HepG2 (cell line): Measurements from ENCODE around the gene ZFAND3. TPM values are rescaled to one million over a fixed set of nuclear protein-coding genes. Genes with fewer than 3 reads are reported as not detected.

Source experiments
- ATAC-seq: fragments of 200-7000 bp; cut with Tn5 transposase; 3 replicates; pipeline ENCODE4 v1.9.1; 2020; ENCODE audit warnings: mild to moderate bottlenecking, moderate library complexity
- BruUV-seq: library from RNA; stranded (reverse); fragments of 400-500 nt; replicated peaks from 2 replicates; lab custom pipeline; 2021; lab: Mats Ljungman, UMichigan
- CTCF ChIA-PET: fragments of 300-600 bp; formaldehyde crosslinking; extraction: SDS; loops from one replicate; lab custom pipeline; 2021; ENCODE audit warnings: low total read pairs, inconsistent platforms, low intra/inter-chr PET ratio; lab: Yijun Ruan, JAX
- POLR2A ChIA-PET: fragments of 350-600 bp; sonication (Branson Sonifier 250); formaldehyde crosslinking; loops from one replicate; lab custom pipeline; 2020; ENCODE audit warnings: antibody characterized with exemption, inconsistent platforms; lab: Yijun Ruan, JAX
- DNase-seq: peaks from one replicate; pipeline ENCODE4 v3.0.0-alpha.2; 2015; ENCODE audit warnings: low spot score
- FAIRE-seq: peaks from 3 replicates; lab custom pipeline; 2011; peaks lifted over from hg19 to GRCh38; lab: Jason Lieb, UNC
- H2AFZ ChIP-seq: one replicate; pipeline ENCODE4 v1.6.1; 2011; ENCODE audit warnings: low read length, inconsistent platforms
- H3K27ac ChIP-seq: fragments of 300-600 bp; 3 replicates; pipeline ENCODE4 v1.8.0; 2011; ENCODE audit warnings: mixed run types, mild to moderate bottlenecking, mixed read lengths, low read length, inconsistent platforms; ENCODE audit not compliant: insufficient read depth; ENCODE audit errors: extremely low read length
- H3K27me3 ChIP-seq, 2 experiments: fragments of 200-600 bp in 1 of 2; 2 replicates in 1 of 2; 3 replicates in 1 of 2; pipeline versions ENCODE4 v1.6.0 to v1.8.0; 2011; ENCODE audit warnings: low read length in 2 of 2, mild to moderate bottlenecking in 2 of 2, moderate library complexity in 2 of 2, inconsistent platforms in 1 of 2; ENCODE audit not compliant: insufficient read depth in 2 of 2, control insufficient read depth in 1 of 2
- H3K36me3 ChIP-seq, 2 experiments: fragments of 200-600 bp in 1 of 2; replicated peaks in 1 of 2; 2 replicates in 1 of 2; 3 replicates in 1 of 2; pipeline versions ENCODE4 v1.5.1 to v1.8.0; 2011; ENCODE audit warnings: low read length in 2 of 2, inconsistent platforms in 1 of 2; ENCODE audit not compliant: insufficient read depth in 2 of 2, control insufficient read depth in 1 of 2
- H3K4me1 ChIP-seq: 2 replicates; pipeline ENCODE4 v1.5.1; 2012; ENCODE audit warnings: low read length, inconsistent platforms; ENCODE audit not compliant: insufficient read depth
- H3K4me2 ChIP-seq: 2 replicates; pipeline ENCODE4 v1.6.0; 2011; ENCODE audit warnings: low read depth, low read length, inconsistent platforms
- H3K4me3 ChIP-seq, 3 experiments: fragments of 200-600 bp in 1 of 3; sonication (generic), shearing (Covaris generic) in 1 of 3; replicated peaks in 1 of 3; 2 replicates each; pipeline ENCODE4 v1.5.1; 2011 to 2016; ENCODE audit warnings: low read length in 3 of 3, inconsistent platforms in 2 of 3, low read depth in 2 of 3, mild to moderate bottlenecking in 2 of 3, control low read depth in 1 of 3, mixed read lengths in 1 of 3; ENCODE audit not compliant: insufficient read depth in 1 of 3
- H3K79me2 ChIP-seq: one replicate; pipeline ENCODE4 v1.6.1; 2011; ENCODE audit warnings: low read length, inconsistent platforms; ENCODE audit not compliant: insufficient read depth
- H3K9ac ChIP-seq: 2 replicates; pipeline ENCODE4 v1.6.0; 2011; ENCODE audit warnings: mild to moderate bottlenecking, low read depth, low read length, inconsistent platforms; ENCODE audit not compliant: insufficient read depth
- H3K9me3 ChIP-seq: 2 replicates; pipeline ENCODE4 v1.5.1; 2012; ENCODE audit warnings: mild to moderate bottlenecking, low read length
- H4K20me1 ChIP-seq: 2 replicates; pipeline ENCODE4 v1.6.0; 2011; ENCODE audit warnings: inconsistent platforms, mild to moderate bottlenecking, low read length, moderate library complexity; ENCODE audit not compliant: insufficient read depth
- CBX1 ChIP-seq: IDR thresholded peaks from one replicate; pipeline ENCODE4 v1.6.1; 2016; ENCODE audit warnings: antibody characterized with exemption, low read depth
- FOXK2 ChIP-seq: fragments of 450-650 bp; IDR thresholded peaks from 2 replicates; pipeline ENCODE4 v1.6.1; 2016
- KDM2A ChIP-seq: sonication (generic); formaldehyde crosslinking; IDR thresholded peaks from 2 replicates; pipeline ENCODE4 v1.4.0; 2020; ENCODE audit warnings: low read depth, missing genetic modification reagents, borderline replicate concordance
- NFE2L2 ChIP-seq: fragments of 150-350 bp; IDR thresholded peaks from 2 replicates; pipeline ENCODE4 v1.6.1; 2014; ENCODE audit warnings: low read length
- PAWR ChIP-seq: sonication (generic); formaldehyde crosslinking; IDR thresholded peaks from 2 replicates; pipeline ENCODE4 v1.4.0; 2020; ENCODE audit warnings: missing genetic modification reagents, mild to moderate bottlenecking, borderline replicate concordance
- POGZ ChIP-seq: sonication (generic); formaldehyde crosslinking; IDR thresholded peaks from 2 replicates; pipeline ENCODE4 v1.4.0; 2020; ENCODE audit warnings: mild to moderate bottlenecking, missing genetic modification reagents
- POLR2AphosphoS5 ChIP-seq: IDR thresholded peaks from 2 replicates; pipeline ENCODE4 v1.6.1; 2012; ENCODE audit warnings: low read depth, low read length
- PRMT3 ChIP-seq: sonication (generic); formaldehyde crosslinking; IDR thresholded peaks from 2 replicates; pipeline ENCODE4 v1.8.1; 2022; ENCODE audit warnings: low read depth, mild to moderate bottlenecking, moderate library complexity, missing genetic modification reagents, borderline replicate concordance
- SMAD1 ChIP-seq: sonication (generic); formaldehyde crosslinking; IDR thresholded peaks from 2 replicates; pipeline ENCODE4 v1.4.0; 2020; ENCODE audit warnings: missing genetic modification reagents, low read depth, mild to moderate bottlenecking, borderline replicate concordance
- SSRP1 ChIP-seq: IDR thresholded peaks from 2 replicates; pipeline ENCODE4 v1.6.1; 2016; ENCODE audit warnings: control low read depth
- TEAD2 ChIP-seq: sonication (generic); formaldehyde crosslinking; IDR thresholded peaks from 2 replicates; pipeline ENCODE4 v1.9.0; 2021; ENCODE audit warnings: missing genetic modification reagents
- ZNF292 ChIP-seq: sonication (generic); formaldehyde crosslinking; IDR thresholded peaks from 2 replicates; pipeline ENCODE4 v1.8.1; 2022; ENCODE audit warnings: mild to moderate bottlenecking, low read depth, missing genetic modification reagents, borderline replicate concordance
- ZNF788 ChIP-seq: sonication (generic); formaldehyde crosslinking; IDR thresholded peaks from 2 replicates; pipeline ENCODE4 v1.5.0; 2020; ENCODE audit warnings: mild to moderate bottlenecking, missing genetic modification reagents, borderline replicate concordance
- WGBS: methylation state at CpG from one replicate; pipeline ENCODE4 v1.1.6; 2017; ENCODE audit warnings: low lambda C conversion rate; 5-methylcytosine and 5-hydroxymethylcytosine counted together
- in situ Hi-C: cut with HindIII; loops from 2 replicates; pipeline ENCODE4 v1.10.0; 2017; ENCODE audit warnings: low pct_unique_long_range_greater_than_20kb; ENCODE audit not compliant: extremely low pct_ligation_motif_present
- intact Hi-C: fragments of 100-400 bp; cut with micrococcal nuclease; formaldehyde crosslinking; loops from one replicate; pipeline ENCODE4 v1.10.0; 2022; ENCODE audit not compliant: unreplicated experiment
- polyA plus RNA-seq, 8 experiments: library from polyadenylated mRNA; depleted of rRNA in 3 of 8; stranded (reverse) in 7 of 8; unstranded in 1 of 8; fragments of >200 nt; fragmentation: Illumina TruSeq in 4 of 8; extraction: Trizol in 4 of 8; gene quantifications; 2 replicates each; pipeline versions ENCODE4 v1.2.1 to v1.2.3, GENCODE V29; 2011 to 2016; ENCODE audit warnings: low read depth in 4 of 8, missing spikeins in 1 of 8, mixed read lengths in 1 of 8; ENCODE audit not compliant: insufficient read depth in 1 of 8
- total RNA-seq, 5 experiments: library from RNA; depleted of rRNA; stranded (reverse); fragments of >200 nt; fragmentation: Illumina TruSeq; extraction: Trizol; gene quantifications; 2 replicates each; pipeline ENCODE4 v1.2.3, GENCODE V29; 2016; ENCODE audit warnings: low read depth in 1 of 5
- TF ChIP-seq, protein P1 (sequence below): sonication (generic); formaldehyde crosslinking; IDR thresholded peaks from 2 replicates; pipeline ENCODE4 v1.4.0; 2020; ENCODE audit warnings: mild to moderate bottlenecking, missing genetic modification reagents
- TF ChIP-seq, protein P2 (sequence below): sonication (generic); formaldehyde crosslinking; IDR thresholded peaks from 2 replicates; pipeline ENCODE4 v1.5.0; 2020; ENCODE audit warnings: mild to moderate bottlenecking, missing genetic modification reagents

ZFAND3 gene
- total and polyA plus RNA-seq, 2 of the 13 experiments (the other 11 are each of a cell fraction or from before 2014, with no cell fraction given), result 16.4 to 17.1 TPM

DNA sequence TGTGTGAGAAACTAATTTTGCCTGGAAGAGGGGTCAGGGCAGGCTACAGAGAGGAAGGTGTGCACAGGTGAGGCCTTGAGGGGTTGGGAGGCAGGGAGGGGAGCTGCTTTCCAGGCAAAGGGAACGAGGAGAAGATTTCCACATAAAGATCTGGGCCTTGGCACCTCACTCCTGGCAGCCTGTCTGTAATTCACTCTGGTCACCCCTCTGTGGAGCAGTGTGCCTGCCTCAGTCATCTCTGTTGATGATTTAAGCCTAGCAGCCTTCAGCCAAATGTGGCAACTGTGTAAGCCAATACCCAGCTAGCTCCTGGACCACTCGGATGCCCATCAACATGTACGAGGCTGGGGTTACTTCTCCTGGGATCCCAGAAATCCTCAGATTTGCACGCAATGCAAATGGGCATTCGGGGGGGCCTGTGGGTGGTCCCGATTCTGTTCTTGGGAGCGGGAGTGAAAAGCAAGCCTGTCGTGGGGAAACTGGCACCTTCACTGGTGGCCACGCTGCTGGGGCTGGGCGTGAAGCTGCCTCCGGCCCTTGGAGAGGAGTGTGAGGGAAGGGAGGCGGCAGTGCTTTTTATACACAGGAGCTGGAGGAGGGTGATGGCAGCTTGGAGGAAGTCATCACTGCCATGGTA lies 360.4 kb downstream of the ZFAND3 start:
- ATAC-seq, result no peak

More for the DNA sequence above, 360.4 kb downstream of the ZFAND3 start:
- Histone ChIP-seq H3K79me2 (no peaks in the 10 kb centered on the region), H3K27ac (no peak overlapping the region), H3K4me3 (no peak overlapping the region), H3K36me3 (no peaks in the 10 kb centered on the region), H3K4me2 (no peak overlapping the region), H2AFZ (no peak overlapping the region), H3K27me3 (no peaks in the 10 kb centered on the region), H3K9ac (no peak overlapping the region), H4K20me1 (no peaks in the 10 kb centered on the region), H3K4me1 (peaks cover 33% of the 10 kb centered on the region), H3K9me3 (no peaks in the 10 kb centered on the region)
- intact Hi-C loops, result loop anchor here (10.0 kb wide), 1 partner anchor 315 kb away; no protein-coding TSS in a partner anchor
- FAIRE-seq (no peak), DNase-seq (no peak)
- WGBS, result 81% methylated on average over 12 of the region's 12 CpGs
- in situ Hi-C loops, result no loop called here
- CTCF ChIA-PET, result no interaction called here
- POLR2A ChIA-PET, result no interaction called here
- no TSS peak for BruUV-seq
- TF ChIP-seq ZNF788 (CRISPR knock-in tag), result no peak
- TF ChIP-seq POLR2AphosphoS5, result no peak
- no peak for TF ChIP-seq FOXK2
- no peak for TF ChIP-seq PAWR
- no peak for TF ChIP-seq POGZ (CRISPR knock-in tag)
- no peak for TF ChIP-seq ZNF292 (CRISPR knock-in tag)
- TF ChIP-seq SSRP1, result no peak
- TF ChIP-seq, protein P1, sequence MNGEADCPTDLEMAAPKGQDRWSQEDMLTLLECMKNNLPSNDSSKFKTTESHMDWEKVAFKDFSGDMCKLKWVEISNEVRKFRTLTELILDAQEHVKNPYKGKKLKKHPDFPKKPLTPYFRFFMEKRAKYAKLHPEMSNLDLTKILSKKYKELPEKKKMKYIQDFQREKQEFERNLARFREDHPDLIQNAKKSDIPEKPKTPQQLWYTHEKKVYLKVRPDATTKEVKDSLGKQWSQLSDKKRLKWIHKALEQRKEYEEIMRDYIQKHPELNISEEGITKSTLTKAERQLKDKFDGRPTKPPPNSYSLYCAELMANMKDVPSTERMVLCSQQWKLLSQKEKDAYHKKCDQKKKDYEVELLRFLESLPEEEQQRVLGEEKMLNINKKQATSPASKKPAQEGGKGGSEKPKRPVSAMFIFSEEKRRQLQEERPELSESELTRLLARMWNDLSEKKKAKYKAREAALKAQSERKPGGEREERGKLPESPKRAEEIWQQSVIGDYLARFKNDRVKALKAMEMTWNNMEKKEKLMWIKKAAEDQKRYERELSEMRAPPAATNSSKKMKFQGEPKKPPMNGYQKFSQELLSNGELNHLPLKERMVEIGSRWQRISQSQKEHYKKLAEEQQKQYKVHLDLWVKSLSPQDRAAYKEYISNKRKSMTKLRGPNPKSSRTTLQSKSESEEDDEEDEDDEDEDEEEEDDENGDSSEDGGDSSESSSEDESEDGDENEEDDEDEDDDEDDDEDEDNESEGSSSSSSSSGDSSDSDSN (CRISPR knock-in tag), result no peak
- no peak for TF ChIP-seq PRMT3
- no peak for TF ChIP-seq NFE2L2
- no peak for TF ChIP-seq CBX1
- TF ChIP-seq SMAD1 (CRISPR knock-in tag), result no peak
- no peak for TF ChIP-seq KDM2A (CRISPR knock-in tag)
- TF ChIP-seq, protein P2, sequence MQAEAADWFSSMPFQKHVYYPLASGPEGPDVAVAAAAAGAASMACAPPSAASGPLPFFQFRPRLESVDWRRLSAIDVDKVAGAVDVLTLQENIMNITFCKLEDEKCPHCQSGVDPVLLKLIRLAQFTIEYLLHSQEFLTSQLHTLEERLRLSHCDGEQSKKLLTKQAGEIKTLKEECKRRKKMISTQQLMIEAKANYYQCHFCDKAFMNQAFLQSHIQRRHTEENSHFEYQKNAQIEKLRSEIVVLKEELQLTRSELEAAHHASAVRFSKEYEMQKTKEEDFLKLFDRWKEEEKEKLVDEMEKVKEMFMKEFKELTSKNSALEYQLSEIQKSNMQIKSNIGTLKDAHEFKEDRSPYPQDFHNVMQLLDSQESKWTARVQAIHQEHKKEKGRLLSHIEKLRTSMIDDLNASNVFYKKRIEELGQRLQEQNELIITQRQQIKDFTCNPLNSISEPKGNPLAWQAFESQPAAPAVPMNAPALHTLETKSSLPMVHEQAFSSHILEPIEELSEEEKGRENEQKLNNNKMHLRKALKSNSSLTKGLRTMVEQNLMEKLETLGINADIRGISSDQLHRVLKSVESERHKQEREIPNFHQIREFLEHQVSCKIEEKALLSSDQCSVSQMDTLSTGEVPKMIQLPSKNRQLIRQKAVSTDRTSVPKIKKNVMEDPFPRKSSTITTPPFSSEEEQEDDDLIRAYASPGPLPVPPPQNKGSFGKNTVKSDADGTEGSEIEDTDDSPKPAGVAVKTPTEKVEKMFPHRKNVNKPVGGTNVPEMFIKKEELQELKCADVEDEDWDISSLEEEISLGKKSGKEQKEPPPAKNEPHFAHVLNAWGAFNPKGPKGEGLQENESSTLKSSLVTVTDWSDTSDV (CRISPR knock-in tag), result no peak
- TF ChIP-seq TEAD2 (CRISPR knock-in tag), result no peak
